ENCODE data around the gene ATG7. TPM values are rescaled to one million over a fixed set of nuclear protein-coding genes. Genes with fewer than 3 reads are reported as not detected.
"Not testable (repeated sequence)": the region's sequence is repeated elsewhere in the genome, so short reads cannot be mapped to it uniquely, and the experiment has no call there.

The ATG7 gene
- total and polyA plus RNA-seq, 3 experiments from 2014 or later: 13.8 to 28.2 (median 28.0) TPM

DNA sequence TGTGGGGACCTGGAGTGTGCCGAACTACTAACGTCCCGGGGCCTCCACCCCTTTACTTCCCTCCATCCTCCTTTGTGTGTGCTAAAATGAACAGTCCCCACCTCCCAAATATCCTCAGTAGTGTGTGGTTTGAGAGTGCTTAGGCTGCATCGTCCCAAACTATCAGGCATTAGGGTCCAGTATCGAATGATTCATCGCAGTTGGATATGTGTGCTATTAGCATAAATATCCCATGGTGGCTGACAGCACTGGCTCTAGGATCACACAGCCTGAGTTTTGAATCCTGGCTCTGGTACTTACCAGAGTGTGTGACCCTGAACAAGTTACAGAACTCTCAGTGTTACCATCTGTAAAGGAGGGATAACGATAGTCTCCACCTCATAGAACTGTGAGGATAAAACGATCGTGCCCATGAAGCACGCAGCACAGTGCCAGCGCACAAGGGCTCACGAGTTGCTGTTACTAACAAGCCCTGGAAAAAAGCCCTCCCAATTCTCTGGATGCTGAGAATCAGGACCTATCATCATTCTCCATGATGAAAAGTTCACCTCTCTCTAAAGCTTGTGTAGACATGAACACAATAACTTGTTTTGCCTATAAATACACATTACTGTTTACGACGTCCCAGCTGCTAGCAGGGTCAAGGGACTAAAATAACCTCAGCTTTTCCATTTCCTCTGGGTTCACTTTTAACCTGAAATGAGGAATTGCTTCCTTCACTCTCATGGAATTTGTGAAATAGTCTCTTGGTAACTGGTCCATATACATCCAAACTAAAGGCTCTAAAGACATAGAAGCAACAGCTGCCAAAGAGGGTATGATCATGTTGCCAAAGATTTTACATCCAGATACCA is 320.5 kb downstream of the ATG7 start:
- no peak overlapping the region for H3K4me3 ChIP-seq (ENCODE audit: low read length)
- no peak for DNase-seq
- H3K27ac ChIP-seq (ENCODE audit: low read depth, low read length): no peak overlapping the region
- Mint-ChIP-seq H3K27me3 (peaks cover 0 to 2% of the 10 kb centered on the region in 2 donors), H3K4me3 (no peak overlapping the region), H3K4me1 (peaks cover 47 to 71% (median 58%) of the 10 kb centered on the region in 3 donors), H3K9me3 (peaks cover 0 to 3% (median 0%) of the 10 kb centered on the region in 5 donors), H3K27ac (peak overlapping the region in 1 of 8 donors; percentile 35), H3K36me3 (peaks cover 20 to 54% (median 24%) of the 10 kb centered on the region in 3 donors)
- H3K9me3 ChIP-seq (ENCODE audit: low read length): no peaks in the 10 kb centered on the region
- no peaks in the 10 kb centered on the region for H3K36me3 ChIP-seq (ENCODE audit: insufficient read depth, low read length)
- no peaks in the 10 kb centered on the region for H3K27me3 ChIP-seq (ENCODE audit: insufficient read depth, low read length, poor library complexity, severe bottlenecking)
- ChIA-PET POLR2A (no interaction called here), CTCF (no interaction called here)
- no peaks in the 10 kb centered on the region for H3K4me1 ChIP-seq (ENCODE audit: insufficient read depth, low read length)

DNA sequence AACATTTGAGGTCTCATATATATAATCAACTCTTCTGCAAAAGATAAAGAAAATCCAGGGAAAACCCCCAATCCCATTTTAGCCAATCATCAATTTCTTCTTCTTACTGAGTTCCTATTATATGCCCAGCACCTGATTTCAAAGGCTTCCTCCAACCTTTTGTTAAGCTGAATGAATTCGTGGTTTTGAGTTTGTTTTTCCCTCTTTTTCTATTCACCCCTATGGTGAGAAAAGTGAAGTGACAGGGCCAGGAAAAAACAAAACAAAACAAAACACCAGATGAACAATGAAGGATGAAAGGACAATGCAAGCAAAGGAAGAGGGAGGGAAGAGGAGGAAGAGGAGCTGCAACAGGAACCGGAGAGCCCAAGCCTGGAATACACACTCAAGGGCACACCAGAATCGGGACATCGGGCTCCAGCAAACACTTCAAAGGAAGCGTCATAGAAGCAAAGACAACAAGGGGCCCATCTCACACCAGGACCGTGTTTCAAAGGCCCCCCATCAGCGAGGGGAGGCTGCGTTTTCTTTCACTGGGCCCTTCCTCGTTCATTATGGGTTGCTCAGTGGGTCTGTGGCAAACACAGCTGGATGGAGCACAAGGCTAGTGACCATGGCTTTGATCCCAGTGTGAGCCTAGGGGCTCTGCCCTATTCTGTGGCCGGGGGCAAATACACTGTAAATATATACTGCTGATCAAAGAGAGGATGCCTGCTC is 321.3 kb downstream of the ATG7 start:
- ChIA-PET POLR2A (no interaction called here), CTCF (no interaction called here)
- Histone ChIP-seq H3K36me3 (ENCODE audit: insufficient read depth, low read length) (no peaks in the 10 kb centered on the region), H3K4me1 (ENCODE audit: insufficient read depth, low read length) (no peaks in the 10 kb centered on the region), H3K9me3 (ENCODE audit: low read length) (no peaks in the 10 kb centered on the region), H3K4me3 (ENCODE audit: low read length) (no peak overlapping the region), H3K27me3 (ENCODE audit: insufficient read depth, low read length, poor library complexity, severe bottlenecking) (no peaks in the 10 kb centered on the region), H3K27ac (ENCODE audit: low read depth, low read length) (no peak overlapping the region)
- DNase-seq: no peak
- Mint-ChIP-seq H3K4me3 (no peak overlapping the region), H3K27me3 (peaks cover 0 to 2% of the 10 kb centered on the region in 2 donors), H3K9me3 (peaks cover 0 to 3% (median 0%) of the 10 kb centered on the region in 5 donors), H3K27ac (peak overlapping the region in 2 of 8 donors; percentile 18 to 88), H3K36me3 (peaks cover 21 to 57% (median 24%) of the 10 kb centered on the region in 3 donors), H3K4me1 (peaks cover 43 to 71% (median 58%) of the 10 kb centered on the region in 3 donors)

DNA sequence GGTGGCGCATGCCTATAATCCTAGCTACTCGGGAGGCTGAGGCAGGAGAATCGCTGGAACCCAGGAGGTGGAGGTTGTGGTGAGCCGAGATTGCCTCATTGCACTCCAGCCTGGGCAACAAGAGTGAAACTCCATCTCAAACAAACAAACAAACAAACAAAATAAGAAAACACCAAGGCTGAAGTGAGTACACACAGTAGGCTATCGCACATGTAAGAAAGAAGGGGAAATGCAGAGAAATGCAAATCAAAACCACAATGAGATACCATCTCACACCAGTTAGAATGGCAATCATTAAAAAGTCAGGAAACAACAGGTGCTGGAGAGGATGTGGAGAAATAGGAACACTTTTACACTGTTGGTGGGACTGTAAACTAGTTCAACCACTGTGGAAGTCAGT is 322.8 kb downstream of the ATG7 start:
- H3K4me3 ChIP-seq (ENCODE audit: low read length); H3K9me3 ChIP-seq (ENCODE audit: low read length); H3K4me1 ChIP-seq (ENCODE audit: insufficient read depth, low read length); H3K27me3 ChIP-seq (ENCODE audit: insufficient read depth, low read length, poor library complexity, severe bottlenecking); H3K36me3 ChIP-seq (ENCODE audit: insufficient read depth, low read length); H3K27me3 Mint-ChIP-seq; H3K27ac ChIP-seq (ENCODE audit: low read depth, low read length); DNase-seq; CTCF ChIA-PET; H3K9me3 Mint-ChIP-seq; H3K4me3 Mint-ChIP-seq; POLR2A ChIA-PET: not testable (repeated sequence)
- Mint-ChIP-seq H3K4me1 (peaks cover 37 to 62% (median 54%) of the 10 kb centered on the region in 3 donors), H3K36me3 (peaks cover 22 to 59% (median 31%) of the 10 kb centered on the region in 3 donors), H3K27ac (peak overlapping the region in 2 of 8 donors; percentile 63 to 74)

- H3K36me3 ChIP-seq (ENCODE audit: insufficient read depth, low read length): peaks cover 14% of the 10 kb centered on the region
- H3K4me3 ChIP-seq (ENCODE audit: low read length): no peak overlapping the region
- no peak for DNase-seq
- Mint-ChIP-seq H3K4me1 (peaks cover 28 to 52% (median 41%) of the 10 kb centered on the region in 3 donors), H3K27me3 (no peaks in the 10 kb centered on the region), H3K4me3 (no peak overlapping the region), H3K27ac (no peak overlapping the region), H3K36me3 (peaks cover 32 to 65% (median 36%) of the 10 kb centered on the region in 3 donors), H3K9me3 (peaks cover 0 to 3% (median 0%) of the 10 kb centered on the region in 5 donors)
- no peaks in the 10 kb centered on the region for H3K9me3 ChIP-seq (ENCODE audit: low read length)
- H3K27me3 ChIP-seq (ENCODE audit: insufficient read depth, low read length, poor library complexity, severe bottlenecking): no peaks in the 10 kb centered on the region
- POLR2A ChIA-PET: no interaction called here
- H3K4me1 ChIP-seq (ENCODE audit: insufficient read depth, low read length): no peaks in the 10 kb centered on the region
- H3K27ac ChIP-seq (ENCODE audit: low read depth, low read length): no peak overlapping the region
- CTCF ChIA-PET: interaction anchor here (1.1 kb wide), 1 partner anchor 33 kb away, joined by 3 read pairs; no protein-coding TSS in a partner anchor
Measured at GRCh38 chr3:11596387-11596786, 324.2 kb downstream of the ATG7 start.

DNA sequence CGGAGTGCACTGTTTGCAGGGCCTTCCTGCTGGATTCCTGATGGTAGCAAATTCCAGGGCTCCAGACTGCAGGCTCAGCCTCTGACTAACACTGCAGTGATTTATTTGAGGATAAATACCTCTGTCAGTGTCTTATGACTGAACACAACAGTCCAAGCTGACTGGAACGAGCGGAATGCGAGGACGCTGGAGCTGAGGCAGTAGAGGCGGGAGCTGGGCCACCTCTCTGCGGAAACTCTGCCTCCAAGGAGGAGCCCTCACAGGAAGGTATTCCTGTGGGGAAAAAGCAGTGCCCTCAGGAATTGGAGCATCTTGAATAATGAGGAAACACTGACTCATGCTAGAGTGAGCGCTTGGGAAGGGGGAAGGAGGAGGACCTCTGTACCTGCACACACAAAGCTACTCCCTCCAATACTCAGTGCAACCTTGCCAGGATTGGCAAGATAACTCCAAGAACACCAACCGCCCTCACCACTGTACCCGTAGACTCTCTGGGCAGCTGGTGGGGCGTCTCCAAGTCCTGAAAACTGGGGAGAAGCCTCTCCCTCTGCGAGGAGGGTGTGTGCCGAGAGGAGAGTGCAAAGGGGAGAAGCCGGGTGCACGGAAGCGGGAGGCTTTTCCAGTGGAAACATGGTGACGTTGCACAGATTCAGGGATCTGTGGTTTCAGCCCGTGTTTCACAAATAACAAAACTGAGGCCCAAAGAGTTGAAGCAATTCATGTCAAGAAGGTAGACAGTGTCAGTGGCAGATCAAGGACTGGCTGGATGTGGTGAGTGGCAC is 328.5 kb downstream of the ATG7 start:
- peak overlapping the region in 1 of 8 donors; percentile 63 for H3K27ac Mint-ChIP-seq
- H3K4me1 Mint-ChIP-seq: peaks cover 26 to 52% (median 41%) of the 10 kb centered on the region in 3 donors
- ChIA-PET CTCF (no interaction called here), POLR2A (no interaction called here)
- Histone ChIP-seq H3K27me3 (ENCODE audit: insufficient read depth, low read length, poor library complexity, severe bottlenecking) (no peaks in the 10 kb centered on the region), H3K4me3 (ENCODE audit: low read length) (no peak overlapping the region), H3K9me3 (ENCODE audit: low read length) (no peaks in the 10 kb centered on the region), H3K4me1 (ENCODE audit: insufficient read depth, low read length) (no peaks in the 10 kb centered on the region), H3K36me3 (ENCODE audit: insufficient read depth, low read length) (peaks cover 16% of the 10 kb centered on the region), H3K27ac (ENCODE audit: low read depth, low read length) (no peak overlapping the region)
- no peak overlapping the region for H3K4me3 Mint-ChIP-seq
- peaks cover 27 to 61% (median 33%) of the 10 kb centered on the region in 3 donors for H3K36me3 Mint-ChIP-seq
- no peaks in the 10 kb centered on the region for H3K9me3 Mint-ChIP-seq
- no peak for DNase-seq
- no peaks in the 10 kb centered on the region for H3K27me3 Mint-ChIP-seq

GRCh38 chr3:11601446-11602238 is 329.4 kb downstream of the ATG7 start:
- peak overlapping the region; percentile 21 for H3K27ac ChIP-seq (ENCODE audit: low read depth, low read length)

GRCh38 chr3:11602239-11602840 is 330.1 kb downstream of the ATG7 start:
- Histone ChIP-seq H3K4me3 (ENCODE audit: low read length) (no peak overlapping the region), H3K4me1 (ENCODE audit: insufficient read depth, low read length) (no peaks in the 10 kb centered on the region), H3K9me3 (ENCODE audit: low read length) (no peaks in the 10 kb centered on the region), H3K36me3 (ENCODE audit: insufficient read depth, low read length) (peaks cover 16% of the 10 kb centered on the region), H3K27ac (ENCODE audit: low read depth, low read length) (peak overlapping the region; percentile 21), H3K27me3 (ENCODE audit: insufficient read depth, low read length, poor library complexity, severe bottlenecking) (no peaks in the 10 kb centered on the region)
- DNase-seq: no peak
- no peak overlapping the region for H3K4me3 Mint-ChIP-seq
- peaks cover 17 to 59% (median 26%) of the 10 kb centered on the region in 3 donors for H3K36me3 Mint-ChIP-seq
- ChIA-PET CTCF (interaction anchor here (0.8 kb wide), 1 partner anchor 49 kb away, joined by 3 read pairs; no protein-coding TSS in a partner anchor), POLR2A (no interaction called here)
- peak overlapping the region in 3 of 8 donors; percentile 9 to 74 (median 66) for H3K27ac Mint-ChIP-seq
- H3K4me1 Mint-ChIP-seq: peaks cover 41 to 65% (median 51%) of the 10 kb centered on the region in 3 donors
- no peaks in the 10 kb centered on the region for H3K9me3 Mint-ChIP-seq
- H3K27me3 Mint-ChIP-seq: no peaks in the 10 kb centered on the region

More at GRCh38 chr3:11601446-11602238, 329.4 kb downstream of the ATG7 start:
- peaks cover 16% of the 10 kb centered on the region for H3K36me3 ChIP-seq (ENCODE audit: insufficient read depth, low read length)
- peaks cover 21 to 58% (median 30%) of the 10 kb centered on the region in 3 donors for H3K36me3 Mint-ChIP-seq
- H3K27ac Mint-ChIP-seq: peak overlapping the region in 4 of 8 donors; percentile 9 to 74 (median 38)
- no peak overlapping the region for H3K4me3 Mint-ChIP-seq
- H3K27me3 Mint-ChIP-seq: no peaks in the 10 kb centered on the region
- no peak overlapping the region for H3K4me3 ChIP-seq (ENCODE audit: low read length)
- H3K4me1 ChIP-seq (ENCODE audit: insufficient read depth, low read length): no peaks in the 10 kb centered on the region
- no peaks in the 10 kb centered on the region for H3K9me3 ChIP-seq (ENCODE audit: low read length)
- peaks cover 35 to 58% (median 51%) of the 10 kb centered on the region in 3 donors for H3K4me1 Mint-ChIP-seq
- DNase-seq: no peak
- H3K27me3 ChIP-seq (ENCODE audit: insufficient read depth, low read length, poor library complexity, severe bottlenecking): no peaks in the 10 kb centered on the region
- CTCF ChIA-PET: no interaction called here
- no peaks in the 10 kb centered on the region for H3K9me3 Mint-ChIP-seq
- POLR2A ChIA-PET: no interaction called here
